Activated CD8-positive, alpha-beta memory T cell treated with anti-CD3 and anti-CD28 coated beads for 24 hours (primary cell): Measurements from ENCODE around the gene HIRA.

Source experiments
- DNase-seq: peaks from one replicate; pipeline ENCODE4 v3.0.0-alpha.2; 2020

The HIRA gene, protein sequence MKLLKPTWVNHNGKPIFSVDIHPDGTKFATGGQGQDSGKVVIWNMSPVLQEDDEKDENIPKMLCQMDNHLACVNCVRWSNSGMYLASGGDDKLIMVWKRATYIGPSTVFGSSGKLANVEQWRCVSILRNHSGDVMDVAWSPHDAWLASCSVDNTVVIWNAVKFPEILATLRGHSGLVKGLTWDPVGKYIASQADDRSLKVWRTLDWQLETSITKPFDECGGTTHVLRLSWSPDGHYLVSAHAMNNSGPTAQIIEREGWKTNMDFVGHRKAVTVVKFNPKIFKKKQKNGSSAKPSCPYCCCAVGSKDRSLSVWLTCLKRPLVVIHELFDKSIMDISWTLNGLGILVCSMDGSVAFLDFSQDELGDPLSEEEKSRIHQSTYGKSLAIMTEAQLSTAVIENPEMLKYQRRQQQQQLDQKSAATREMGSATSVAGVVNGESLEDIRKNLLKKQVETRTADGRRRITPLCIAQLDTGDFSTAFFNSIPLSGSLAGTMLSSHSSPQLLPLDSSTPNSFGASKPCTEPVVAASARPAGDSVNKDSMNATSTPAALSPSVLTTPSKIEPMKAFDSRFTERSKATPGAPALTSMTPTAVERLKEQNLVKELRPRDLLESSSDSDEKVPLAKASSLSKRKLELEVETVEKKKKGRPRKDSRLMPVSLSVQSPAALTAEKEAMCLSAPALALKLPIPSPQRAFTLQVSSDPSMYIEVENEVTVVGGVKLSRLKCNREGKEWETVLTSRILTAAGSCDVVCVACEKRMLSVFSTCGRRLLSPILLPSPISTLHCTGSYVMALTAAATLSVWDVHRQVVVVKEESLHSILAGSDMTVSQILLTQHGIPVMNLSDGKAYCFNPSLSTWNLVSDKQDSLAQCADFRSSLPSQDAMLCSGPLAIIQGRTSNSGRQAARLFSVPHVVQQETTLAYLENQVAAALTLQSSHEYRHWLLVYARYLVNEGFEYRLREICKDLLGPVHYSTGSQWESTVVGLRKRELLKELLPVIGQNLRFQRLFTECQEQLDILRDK

DNA sequence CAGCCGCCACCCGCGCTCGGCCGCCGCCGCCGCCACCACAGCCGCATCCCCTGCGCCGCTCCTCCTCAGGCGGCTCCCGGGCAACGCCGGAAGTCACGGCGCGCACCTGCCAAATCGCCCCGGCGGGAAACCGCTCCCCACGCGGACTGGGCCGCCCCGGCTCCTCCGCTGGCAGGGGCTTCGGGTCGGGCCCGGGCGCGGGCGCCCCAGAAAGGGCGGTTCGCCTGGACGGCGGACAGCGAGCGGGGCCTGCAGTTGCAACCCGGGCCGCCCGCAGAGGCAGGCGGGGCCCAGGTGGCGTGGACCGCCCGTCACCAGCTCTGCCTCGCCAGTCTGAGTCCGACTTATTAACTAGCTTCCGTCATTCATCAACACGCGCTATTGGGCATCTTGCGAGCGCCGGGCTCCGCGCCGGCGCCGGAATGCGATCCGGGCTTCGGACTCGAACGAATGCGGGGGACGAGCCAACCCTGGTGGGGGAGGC is at the start of gene HIRA:
TSS of gene HIRA (minus strand) at position 85 of the 484 bp plus-strand sequence. CDS start 257 bp downstream, outside the sequence.
- peak; percentile 98 for DNase-seq

DNA sequence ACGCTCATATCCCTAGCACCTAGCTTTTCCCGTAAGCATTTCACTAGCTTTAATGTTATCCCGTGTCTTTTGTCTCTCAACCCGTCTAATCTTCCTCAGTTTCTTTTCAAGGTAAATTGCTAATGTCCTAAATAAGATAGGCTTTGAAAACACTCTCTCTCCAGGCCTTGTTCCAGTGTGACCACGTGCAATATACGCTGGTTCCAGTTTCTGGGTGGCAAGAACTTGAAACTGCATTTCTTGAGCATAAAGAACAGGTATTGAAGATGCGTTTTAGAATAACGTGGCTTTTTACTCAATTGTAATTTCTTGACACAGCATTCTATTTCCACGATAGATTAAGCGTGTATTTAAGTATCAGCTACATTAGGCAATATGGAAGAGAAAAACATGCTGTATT is 49.3 kb upstream of the HIRA start:
- DNase-seq, result no peak

DNA sequence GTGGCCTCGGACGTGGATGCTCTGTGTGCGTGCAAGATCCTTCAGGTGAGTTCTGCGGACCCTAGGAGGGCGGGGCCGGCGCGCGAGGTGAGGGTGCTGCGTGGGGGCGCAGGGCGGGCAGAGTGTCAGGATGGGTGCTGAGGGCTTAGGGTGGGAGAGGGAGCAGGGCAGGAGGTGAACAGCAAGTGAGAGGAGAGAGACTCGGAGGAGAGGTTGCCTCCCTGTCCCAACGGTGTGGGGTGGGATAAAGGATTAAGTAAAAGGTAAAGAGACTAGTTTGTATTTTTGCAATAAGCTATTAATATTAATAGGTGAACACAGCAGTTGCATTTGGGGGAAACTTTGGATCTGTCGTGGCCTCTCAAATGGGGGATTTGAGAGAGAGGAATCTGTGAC is 48.6 kb upstream of the HIRA start:
- DNase-seq, result no peak

DNA sequence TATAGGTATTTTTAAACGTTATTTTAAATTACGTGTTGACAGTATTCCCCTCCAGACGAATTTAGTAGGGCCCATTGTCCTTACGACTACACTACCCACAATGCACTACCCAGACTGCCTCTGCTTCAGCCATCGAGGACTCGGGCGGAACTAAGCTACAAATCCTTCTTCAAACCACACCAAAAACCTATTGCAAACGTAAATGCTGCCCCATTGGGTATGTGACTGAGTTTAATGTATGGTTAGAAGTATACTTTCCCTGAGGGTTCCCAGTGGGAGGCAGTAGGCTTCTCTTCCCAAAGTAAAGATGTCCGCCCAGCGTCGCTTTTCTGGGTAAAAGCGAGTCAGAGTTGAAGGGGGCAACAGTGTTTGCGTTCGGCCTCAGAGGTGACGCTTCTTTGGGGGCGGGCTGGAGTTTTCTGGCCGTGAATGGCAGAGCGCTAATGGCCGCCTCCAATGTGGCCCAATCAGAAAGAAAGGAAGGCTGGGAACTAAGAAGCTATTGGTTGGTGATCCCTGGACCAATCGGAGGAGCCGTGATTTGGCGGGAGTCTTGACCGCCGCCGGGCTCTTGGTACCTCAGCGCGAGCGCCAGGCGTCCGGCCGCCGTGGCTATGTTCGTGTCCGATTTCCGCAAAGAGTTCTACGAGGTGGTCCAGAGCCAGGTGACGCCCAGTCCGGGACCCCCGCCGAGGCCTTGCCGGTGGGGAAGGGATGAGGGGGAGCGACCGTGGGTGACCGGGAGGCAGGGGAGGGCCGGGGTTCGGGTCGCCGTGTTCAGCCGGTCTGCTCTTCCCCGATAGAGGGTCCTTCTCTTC is 48.0 kb upstream of the HIRA start, which contains the start of gene CDC45:
TSS of gene CDC45 (plus strand) at position 566 of the 818 bp plus-strand sequence. CDS start at position 615, 49 bp downstream.
- DNase-seq, result peak; percentile 95

DNA sequence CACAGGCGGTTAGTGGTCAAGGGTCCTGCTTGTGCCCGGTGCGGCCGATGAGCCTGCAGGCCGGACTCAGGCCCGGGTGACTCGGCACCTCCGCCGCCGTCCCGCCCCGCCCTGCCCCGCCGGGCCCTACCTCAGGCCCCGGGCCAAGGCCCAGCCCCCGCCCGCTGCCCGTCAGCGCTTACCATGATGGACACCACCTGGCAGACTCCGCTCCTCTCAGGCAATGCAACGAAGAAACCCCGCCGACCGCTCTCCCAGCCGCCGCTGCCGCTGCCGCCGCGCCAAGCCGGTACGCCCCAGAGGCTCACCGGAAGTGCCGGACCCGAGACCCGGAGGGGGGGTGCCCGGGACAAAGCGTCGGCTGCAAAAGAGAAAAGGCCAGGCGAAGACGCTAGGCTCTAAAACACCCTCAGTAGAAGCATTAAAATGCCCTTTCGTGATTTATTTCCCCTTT is 47.4 kb upstream of the HIRA start, which contains the start of gene UFD1:
TSS of gene UFD1 (minus strand) at position 293 of the 454 bp plus-strand sequence. CDS start at position 185, 108 bp downstream.
- peak; percentile 91 for DNase-seq

DNA sequence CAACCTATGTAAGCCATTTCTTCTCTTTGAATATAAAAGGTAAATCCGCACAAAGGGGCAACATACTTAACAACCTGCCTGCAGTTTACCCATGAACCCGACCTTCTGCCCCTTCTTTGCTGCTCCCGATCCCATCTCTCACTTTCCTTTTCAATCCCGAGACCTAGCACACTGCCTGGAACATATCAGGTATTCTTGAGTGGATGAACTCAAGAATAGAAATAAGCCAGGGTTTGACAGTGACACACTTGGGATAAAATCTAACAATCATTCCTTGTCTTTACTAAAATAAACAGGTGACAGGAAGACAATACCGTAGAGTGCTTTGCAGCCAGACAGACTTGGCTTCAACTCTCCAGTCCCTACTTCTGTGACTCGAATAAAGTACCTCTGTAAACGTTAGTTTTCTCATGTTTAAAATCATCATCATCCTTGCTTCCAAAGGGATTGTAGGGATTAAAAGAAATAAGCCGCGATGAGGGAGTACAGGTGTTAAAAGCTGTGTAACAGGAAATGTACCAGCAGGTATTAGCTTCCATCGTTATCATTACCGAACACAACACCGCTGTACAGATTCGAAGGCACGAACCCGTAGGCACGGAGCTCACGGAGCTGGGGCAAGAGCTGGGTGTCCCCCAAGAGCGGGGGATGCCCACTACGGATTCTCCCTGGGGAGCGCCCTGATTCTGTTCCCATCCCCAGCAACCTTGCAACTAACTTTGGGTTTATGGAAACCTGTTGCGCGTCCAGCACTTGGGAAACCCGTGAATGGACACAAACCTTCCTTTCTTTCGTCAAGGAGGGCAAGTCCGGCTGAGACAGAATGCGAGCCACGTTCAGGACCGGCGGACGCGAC is 46.7 kb upstream of the HIRA start:
- peak; percentile 66 for DNase-seq

DNA sequence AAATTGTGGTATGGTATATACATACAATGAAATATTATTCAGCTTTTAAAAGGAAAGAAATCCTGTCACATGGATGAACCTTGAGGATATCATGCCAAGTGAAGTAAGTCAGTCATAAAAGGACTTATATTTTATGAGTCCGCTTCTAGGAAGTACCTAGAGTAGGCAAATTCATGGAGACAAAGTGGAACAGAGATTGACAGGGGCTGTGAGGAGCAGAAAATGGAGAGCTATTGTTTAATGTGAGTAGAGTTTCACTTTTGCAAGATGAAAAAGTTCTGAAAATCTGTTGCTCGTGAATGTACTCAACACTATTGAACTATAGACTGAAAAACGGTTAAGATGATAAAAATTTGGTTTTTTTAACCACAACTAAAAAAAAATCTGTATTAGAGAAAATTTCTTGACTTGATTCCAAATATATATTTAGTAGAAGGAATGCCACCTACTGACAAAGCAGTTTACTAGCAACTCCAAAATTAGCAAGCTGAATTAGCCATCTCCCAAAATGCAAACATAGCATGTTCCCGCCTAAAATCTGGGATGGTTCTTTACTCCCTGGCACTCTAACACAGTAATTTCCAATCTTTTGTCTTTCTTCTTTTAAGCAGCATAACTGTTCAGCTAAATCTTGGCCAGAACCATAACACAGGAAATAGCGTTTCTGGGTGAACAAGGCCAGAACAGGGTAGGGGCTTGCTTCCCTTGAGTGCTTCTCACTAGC is 46.0 kb upstream of the HIRA start:
- DNase-seq, result peak; percentile 41

DNA sequence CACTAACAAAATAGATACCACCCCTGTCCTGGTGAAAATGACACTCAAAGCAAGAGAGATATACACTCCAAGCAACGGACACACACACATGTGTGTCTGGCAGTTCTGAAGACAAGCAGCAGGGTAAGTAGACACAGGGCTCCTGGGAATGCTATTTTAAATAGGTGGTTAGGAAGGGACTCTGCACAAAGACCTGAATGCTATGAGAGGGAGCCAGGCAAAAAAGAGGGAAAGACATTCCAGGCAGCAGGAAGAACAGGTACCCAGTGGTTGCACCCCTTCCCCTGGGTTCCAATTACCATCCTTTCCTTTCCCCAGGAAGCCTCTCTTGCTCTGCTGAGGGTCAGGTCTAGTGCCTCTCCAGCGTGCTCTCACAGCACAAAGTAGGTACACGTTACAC is 44.5 kb upstream of the HIRA start:
- DNase-seq, result no peak

DNA sequence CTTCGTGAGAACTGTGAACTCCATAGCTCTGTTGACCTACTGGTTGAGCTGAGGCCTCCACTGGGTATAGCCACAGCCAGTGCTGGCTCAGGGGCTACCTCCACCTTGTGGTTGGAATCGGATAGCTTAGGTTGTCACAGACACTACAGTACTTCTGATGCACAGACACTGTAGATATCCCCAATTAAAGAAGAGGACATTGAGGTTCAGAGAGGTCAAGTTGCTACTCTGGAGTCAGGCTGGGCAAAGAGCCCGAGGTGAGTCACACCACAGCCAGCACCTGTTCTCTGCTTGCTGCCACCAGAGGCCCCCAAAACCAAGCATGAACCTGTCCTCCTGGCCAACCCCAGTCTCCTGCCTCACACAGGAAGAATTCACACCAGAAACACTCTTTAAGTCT is 42.0 kb upstream of the HIRA start:
- DNase-seq, result no peak

DNA sequence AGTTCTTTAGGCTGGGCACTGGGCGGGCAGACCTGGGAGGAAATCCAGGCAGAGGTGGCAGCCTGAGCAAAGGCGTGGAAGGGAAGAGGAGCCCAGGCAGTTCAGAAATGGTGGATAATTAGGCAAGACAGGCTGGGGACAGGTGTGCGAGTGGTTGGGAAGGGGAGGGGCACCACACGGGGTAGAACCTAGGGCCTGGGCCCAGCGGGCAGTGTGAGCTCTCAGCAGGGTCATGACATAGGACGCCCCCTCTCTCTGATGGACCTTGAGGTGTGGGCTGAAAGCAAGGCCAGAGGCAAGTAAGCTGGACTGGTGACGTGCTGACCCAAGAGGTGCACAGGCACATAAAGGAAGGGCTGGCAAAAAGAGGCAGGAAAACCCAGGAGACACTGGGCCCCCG is 40.7 kb upstream of the HIRA start:
- DNase-seq, result no peak

DNA sequence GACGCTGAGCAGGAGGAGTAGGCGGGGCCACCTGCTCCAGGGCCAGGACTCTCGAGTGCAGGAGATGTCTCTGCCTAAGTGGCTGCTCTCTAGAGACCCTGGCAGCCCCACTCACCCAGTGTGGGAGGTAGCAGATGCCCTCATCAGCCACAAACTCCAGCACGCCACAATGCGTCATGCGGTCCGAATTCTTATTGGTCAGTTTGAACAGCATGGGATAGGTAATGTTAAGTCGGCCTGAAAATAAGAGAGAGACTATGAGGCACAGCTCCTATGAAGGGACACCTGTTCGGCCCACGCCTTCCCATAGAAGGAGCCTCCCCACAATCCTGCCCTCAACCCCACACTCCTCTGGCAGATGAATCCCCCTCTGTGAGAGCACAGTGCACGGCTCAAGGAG is 40.0 kb upstream of the HIRA start:
- no peak for DNase-seq

DNA sequence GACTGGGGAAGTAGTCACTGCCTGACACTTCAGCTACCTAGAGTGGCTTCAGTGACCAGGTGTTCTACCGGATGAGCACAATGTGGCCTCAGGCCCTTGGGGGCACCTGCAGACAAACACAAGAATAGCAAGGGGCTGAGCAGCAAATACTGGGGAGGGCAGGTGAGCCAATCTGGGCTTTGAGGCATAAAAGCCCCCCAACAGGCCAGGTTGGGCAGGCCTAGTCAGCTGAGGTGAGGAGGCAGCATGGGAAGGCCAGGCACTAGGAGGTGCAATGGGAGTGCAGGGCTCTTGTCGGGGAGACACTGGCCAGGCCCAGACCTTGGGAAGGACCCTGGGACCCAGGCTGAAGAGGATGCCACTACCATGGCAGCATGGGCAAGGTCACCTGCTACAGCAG is 38.5 kb upstream of the HIRA start:
- no peak for DNase-seq

DNA sequence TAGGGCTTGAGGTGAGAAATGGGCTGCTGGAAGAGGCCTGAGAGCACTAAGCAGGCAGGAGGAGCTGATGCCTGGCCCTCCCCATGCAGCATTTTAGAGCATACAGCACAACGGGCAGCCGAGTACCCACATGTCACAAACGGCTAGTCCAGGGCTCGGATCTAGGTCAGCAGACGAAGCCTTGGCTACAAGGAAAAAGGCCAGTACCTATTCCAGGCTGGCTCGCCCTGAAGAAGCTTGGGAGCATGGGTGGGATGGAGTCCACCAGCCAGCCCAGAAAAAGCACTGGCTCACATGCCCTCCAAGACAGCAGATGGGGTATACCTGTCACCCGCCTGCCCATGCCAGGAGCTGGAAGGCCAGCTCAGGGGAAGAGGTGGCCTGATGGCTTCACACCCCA is 37.9 kb upstream of the HIRA start:
- DNase-seq, result no peak

DNA sequence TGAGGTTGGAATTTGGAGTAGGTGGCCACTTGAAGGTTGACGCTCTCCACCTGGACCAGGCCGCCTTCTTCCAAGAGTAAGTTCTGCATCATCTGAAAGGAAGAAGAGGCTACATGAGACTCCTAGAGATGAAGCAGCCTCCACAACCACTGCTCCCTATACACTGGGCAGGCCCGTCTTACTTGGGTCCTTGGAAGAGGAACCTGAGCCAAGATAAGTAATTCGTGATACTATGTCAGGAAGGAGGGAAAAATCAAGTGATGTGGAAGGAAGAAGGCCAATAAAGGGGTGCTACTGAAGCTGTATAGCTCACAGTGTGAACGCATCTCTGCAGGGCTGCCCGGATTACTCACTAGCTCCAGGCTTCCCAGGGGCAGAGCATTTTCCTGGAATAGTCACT is 36.4 kb upstream of the HIRA start:
- DNase-seq, result no peak

DNA sequence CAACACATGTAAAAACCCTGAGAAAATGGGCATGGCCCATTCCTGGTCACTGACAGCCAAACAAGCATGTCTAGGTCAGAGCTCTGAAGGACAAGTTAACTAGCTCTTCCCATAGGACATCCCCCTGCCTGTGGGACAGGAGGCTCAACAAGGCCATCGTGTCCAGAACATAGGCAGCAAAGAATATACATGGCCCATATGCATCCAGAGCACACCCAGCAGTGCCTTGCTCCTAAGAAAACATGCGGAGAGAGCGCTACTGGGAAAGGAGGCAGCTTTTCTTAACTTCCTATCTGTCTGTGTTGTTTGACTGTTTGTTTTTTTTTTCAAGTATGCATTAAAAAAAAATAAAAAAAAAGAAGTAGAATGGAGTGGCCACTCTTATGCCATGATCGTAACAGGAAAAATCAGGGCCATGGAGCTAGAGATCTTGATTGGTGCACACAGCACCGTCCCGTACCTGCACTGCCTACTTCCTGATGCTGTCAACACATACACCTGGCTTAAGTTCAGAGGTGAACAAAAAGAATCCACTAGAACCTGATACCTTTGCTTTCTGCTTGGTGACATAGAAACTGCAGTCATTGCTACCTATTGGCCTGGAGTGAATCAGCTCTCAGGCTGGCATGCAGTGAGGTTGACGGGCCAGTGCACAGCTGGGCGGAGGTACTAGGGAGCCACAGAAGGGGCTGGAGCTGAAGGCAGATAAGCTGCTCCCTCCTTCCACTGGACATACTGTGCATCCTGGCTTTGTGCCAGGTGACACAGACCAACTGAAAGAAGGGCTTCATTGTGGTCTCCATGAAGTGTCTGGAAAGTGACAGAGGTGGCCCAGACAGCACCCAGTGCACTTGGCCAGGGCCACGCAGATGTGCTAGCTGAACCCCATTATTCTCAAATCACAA is 35.6 kb upstream of the HIRA start:
- DNase-seq, result no peak

DNA sequence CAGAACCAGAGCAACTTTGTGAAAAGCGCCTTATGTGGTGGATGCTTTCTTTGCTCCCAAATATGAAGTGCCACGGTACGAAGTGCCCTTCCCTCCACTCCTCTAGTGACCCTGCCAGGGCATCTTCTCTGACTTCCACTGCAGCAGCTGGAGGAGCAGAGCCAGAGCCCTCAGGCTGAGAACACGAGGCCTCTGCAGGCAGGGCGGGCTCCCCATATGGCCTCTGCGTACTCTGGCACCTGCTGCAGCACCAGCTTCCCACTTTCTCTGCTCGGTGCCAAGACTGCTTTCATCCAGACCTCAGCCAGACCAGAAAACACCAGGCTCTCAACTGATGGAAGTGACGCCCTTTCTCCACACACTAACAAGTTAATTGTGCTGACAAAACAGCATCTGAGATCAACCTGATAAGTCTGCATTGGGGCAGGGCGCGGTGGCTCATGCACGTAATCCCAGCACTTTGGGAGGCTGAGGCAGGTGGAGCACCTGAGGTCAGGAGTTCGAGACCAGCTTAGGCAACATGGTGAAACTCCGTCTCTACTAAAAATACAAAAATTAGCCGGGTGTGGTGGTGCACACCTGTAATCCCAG is 34.7 kb upstream of the HIRA start:
- no peak for DNase-seq

DNA sequence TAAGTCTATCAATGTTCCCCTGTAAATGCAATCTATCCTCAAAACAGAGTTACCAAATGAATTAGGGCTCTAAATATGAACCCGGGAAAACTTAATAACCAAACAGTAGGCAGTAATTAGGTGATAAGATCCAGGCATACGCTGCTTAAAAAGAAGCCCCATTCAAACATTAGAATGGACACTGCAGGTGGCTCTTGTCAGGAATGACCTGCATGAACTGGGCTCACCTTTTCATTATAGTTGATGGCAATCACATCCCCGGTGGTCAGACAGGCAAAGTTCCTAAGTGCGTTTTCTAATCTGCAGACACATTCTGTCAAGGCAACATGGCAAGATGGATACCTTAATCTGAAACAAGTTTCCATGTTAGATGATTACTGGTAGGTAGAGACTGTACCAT is 33.4 kb upstream of the HIRA start:
- no peak for DNase-seq

DNA sequence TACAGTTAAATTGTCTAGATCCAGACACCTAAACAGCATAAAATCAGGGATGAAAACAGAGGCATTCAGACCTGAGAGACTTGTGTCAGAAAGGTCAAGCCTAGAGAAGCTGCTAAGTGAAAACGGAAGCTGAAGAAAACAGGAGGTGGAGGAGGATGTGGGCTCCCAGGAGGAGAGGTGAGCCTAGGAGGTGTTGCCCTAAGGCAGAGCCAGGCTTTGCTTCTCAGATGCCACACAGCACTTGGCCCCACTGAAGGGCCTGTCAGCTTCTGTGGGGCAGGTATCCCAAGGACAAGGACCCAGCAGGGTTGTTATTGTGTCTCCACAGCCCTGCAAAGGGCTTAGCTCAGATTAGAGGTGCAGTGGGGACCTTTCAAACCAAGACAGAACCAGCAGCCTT is 33.0 kb upstream of the HIRA start:
- no peak for DNase-seq
